Ascending aorta (tissue), 2 donors: ENCODE measurements around the gene LRP5. TPM values are rescaled to one million over a fixed set of nuclear protein-coding genes. Genes with fewer than 3 reads are reported as not detected.

ENCODE experiments used
- DNase-seq, 2 donors: peaks; one replicate each; pipeline ENCODE4 v3.0.0-alpha.2; 2019; ENCODE audit warnings: low spot score in 2 of 2
- H3K27ac ChIP-seq, 2 donors: fragments of 200-600 bp; sonication (generic); one replicate each; pipeline ENCODE4 v1.5.1; 2016 to 2017; ENCODE audit warnings: mild to moderate bottlenecking in 1 of 2
- H3K27me3 ChIP-seq: fragments of 200-600 bp; sonication (generic); one replicate; pipeline ENCODE4 v1.5.1; 2017
- H3K36me3 ChIP-seq, 2 donors: fragments of 200-600 bp; sonication (generic); one replicate each; pipeline ENCODE4 v1.5.1; 2016
- H3K4me1 ChIP-seq, 2 donors: fragments of 200-600 bp; sonication (generic); one replicate each; pipeline ENCODE4 v1.5.1; 2016 to 2017; ENCODE audit warnings: mild to moderate bottlenecking in 1 of 2
- H3K4me3 ChIP-seq, 2 donors: fragments of 200-600 bp; sonication (generic); one replicate each; pipeline ENCODE4 v1.5.1; 2016 to 2017; ENCODE audit warnings: mild to moderate bottlenecking in 1 of 2
- H3K9me3 ChIP-seq, 2 donors: fragments of 200-600 bp; sonication (generic); one replicate each; pipeline ENCODE4 v1.5.1; 2016
- intact Hi-C: fragments of 100-400 bp; cut with DNase I; formaldehyde crosslinking; loops from one replicate; pipeline ENCODE4 v1.15.1; 2023
- total RNA-seq: library from RNA; depleted of rRNA; stranded (reverse); fragments of >200 nt; gene quantifications from one replicate; pipeline ENCODE4 v1.1.0, GENCODE V29; 2016
- TF ChIP-seq, protein P1 (sequence below), 3 experiments: fragments of 200-600 bp in 2 of 3; fragments of 450-650 bp in 1 of 3; sonication (generic) in 2 of 3; IDR thresholded peaks; one replicate each; pipeline ENCODE4 v1.5.1; 2016 to 2019; ENCODE audit warnings: antibody characterized with exemption in 3 of 3, mild to moderate bottlenecking in 1 of 3, moderate library complexity in 1 of 3

The LRP5 gene
- total RNA-seq, 1 donor from 2014 or later = 130 TPM

DNA sequence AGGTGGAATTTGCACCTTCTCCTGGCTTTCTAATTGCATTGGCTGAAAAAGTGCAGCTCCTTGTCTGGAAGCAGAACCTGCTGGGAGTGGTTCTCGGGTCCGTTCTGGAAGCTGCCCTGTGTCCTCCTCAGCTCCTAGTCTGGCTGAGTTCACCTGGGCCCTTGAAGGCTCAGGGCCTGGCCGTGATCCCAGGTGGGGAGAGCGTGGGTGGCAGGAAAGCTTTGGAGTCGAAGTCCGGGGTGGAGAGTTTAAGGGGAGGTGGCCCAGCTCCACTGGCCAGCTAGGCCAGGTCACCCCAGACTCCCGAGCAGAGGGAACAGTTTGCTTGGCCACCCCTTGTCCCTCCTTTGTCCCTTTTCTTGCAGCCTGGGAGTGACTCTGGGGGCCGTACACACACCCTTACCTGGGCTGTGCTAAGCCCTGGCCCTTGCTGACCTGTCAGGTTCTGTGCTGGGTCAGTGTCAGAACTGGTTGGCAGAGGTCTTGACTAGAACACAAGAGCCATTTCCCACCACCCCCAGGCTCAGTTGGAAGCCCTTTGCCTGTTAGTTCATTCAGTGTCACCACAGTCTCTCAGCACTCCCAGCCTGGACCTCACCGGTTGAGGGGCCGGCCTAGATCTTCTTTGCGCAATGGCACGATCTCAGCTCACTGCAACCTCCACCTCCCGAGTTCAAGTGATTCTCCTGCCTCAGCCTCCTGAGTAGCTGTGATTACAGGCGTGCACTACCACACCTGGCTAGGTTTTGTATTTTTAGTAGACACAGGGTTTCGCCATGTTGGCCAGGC lies 37.3 kb downstream of the LRP5 start:
- intact Hi-C loops = no loop called here
- Histone ChIP-seq H3K4me3 (no peak overlapping the region), H3K9me3 (no peaks in the 10 kb centered on the region), H3K27me3 (no peaks in the 10 kb centered on the region), H3K36me3 (peaks cover 8 to 12% of the 10 kb centered on the region in 2 donors), H3K4me1 (peaks cover 25 to 63% of the 10 kb centered on the region in 2 donors), H3K27ac (peak overlapping the region; percentile 73 to 94)
- no peak for DNase-seq
- TF ChIP-seq, protein P1, sequence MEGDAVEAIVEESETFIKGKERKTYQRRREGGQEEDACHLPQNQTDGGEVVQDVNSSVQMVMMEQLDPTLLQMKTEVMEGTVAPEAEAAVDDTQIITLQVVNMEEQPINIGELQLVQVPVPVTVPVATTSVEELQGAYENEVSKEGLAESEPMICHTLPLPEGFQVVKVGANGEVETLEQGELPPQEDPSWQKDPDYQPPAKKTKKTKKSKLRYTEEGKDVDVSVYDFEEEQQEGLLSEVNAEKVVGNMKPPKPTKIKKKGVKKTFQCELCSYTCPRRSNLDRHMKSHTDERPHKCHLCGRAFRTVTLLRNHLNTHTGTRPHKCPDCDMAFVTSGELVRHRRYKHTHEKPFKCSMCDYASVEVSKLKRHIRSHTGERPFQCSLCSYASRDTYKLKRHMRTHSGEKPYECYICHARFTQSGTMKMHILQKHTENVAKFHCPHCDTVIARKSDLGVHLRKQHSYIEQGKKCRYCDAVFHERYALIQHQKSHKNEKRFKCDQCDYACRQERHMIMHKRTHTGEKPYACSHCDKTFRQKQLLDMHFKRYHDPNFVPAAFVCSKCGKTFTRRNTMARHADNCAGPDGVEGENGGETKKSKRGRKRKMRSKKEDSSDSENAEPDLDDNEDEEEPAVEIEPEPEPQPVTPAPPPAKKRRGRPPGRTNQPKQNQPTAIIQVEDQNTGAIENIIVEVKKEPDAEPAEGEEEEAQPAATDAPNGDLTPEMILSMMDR (IDR thresholded peaks at IDR 0.05) = no peak

DNA sequence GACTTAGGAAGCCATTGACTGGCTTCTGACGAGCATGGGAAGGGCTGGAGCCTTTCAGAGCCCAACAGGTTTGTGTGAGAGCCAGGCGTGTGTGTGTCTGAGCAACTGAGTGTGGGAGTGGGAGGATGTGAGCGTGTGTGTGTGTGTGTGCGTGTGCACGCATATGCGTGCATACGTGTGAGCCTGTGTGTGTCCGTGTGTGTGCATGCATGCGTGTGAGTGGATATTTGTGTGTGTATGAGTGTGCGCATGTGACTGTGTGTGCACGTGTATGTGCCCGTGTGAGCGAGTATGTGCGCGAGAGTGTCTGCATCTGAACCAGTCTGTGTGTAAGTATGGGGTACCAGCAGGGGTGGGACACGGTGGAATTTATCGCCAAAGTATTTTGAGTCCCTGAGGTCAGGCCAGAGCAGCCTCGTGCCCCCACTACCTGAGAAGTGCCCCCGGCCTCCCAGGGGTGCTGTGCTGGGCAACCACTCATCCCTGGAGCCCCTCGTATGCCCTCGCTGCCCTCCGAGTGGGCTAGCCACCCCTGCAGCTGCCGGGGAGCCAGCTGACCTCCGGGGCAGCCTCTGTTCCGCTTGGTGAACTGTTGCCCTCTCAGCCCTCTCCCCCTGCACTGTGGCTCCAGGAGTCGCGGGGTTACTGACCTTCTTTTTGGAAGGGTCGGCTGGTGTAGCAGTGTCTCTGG lies 38.5 kb downstream of the LRP5 start:
- peak overlapping the region; percentile 73 to 94 for H3K27ac ChIP-seq
- TF ChIP-seq, protein P1 (IDR thresholded peaks at IDR 0.05) = no peak
- intact Hi-C loops = no loop called here
- peaks cover 29 to 72% of the 10 kb centered on the region in 2 donors for H3K4me1 ChIP-seq
- H3K4me3 ChIP-seq = no peak overlapping the region
- no peaks in the 10 kb centered on the region for H3K27me3 ChIP-seq
- no peaks in the 10 kb centered on the region for H3K9me3 ChIP-seq
- DNase-seq = no peak
- H3K36me3 ChIP-seq = peaks cover 8 to 12% of the 10 kb centered on the region in 2 donors

DNA sequence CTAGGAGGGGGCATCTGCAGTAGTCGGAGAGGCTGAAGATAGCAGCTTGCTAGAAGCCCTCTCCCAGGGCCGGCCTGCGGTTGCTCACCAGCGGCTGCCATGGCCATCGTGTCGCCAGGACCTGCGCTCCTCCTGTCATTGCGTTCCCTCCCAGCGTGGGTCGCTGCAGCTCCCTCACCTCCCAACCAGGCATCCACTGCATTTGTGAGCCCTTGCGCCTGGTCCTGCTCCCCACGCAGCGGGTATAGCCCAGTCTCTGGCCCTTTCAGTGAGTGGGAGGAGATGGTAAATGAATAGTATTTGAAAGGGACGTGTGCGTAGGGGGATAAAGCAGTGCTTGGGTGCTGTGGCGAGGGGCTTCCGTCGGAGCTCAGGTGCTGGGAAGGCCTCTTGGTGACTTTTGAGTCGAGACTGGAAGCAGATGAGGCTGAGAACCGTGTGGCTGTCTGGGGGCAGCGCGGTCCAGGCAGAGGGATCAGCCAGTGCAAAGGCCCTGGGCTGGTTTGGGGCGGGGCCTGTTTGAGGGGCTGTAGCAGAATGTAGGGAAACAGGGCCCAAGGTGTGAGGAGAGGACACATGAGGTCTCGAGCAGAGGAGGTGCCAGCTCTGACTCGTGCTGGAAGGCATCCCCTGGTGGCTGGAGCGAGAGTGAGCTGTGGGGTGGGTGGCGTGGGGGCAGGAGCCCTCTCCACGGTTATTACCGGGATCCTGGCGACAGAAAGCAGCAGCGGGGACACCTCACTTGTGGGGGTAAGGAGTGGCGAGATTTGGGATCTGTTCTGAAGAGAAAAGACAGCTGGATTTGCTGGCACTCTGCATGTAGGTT lies 39.3 kb downstream of the LRP5 start:
- TF ChIP-seq, protein P1 (IDR thresholded peaks at IDR 0.05) = peak in 2 of 3 experiments; percentile 16 to 17
- Histone ChIP-seq H3K36me3 (peaks cover 8 to 12% of the 10 kb centered on the region in 2 donors), H3K9me3 (no peaks in the 10 kb centered on the region), H3K27ac (peak overlapping the region; percentile 73 to 94), H3K4me1 (peaks cover 23 to 64% of the 10 kb centered on the region in 2 donors), H3K4me3 (no peak overlapping the region), H3K27me3 (no peaks in the 10 kb centered on the region)
- intact Hi-C loops = no loop called here
- no peak for DNase-seq

DNA sequence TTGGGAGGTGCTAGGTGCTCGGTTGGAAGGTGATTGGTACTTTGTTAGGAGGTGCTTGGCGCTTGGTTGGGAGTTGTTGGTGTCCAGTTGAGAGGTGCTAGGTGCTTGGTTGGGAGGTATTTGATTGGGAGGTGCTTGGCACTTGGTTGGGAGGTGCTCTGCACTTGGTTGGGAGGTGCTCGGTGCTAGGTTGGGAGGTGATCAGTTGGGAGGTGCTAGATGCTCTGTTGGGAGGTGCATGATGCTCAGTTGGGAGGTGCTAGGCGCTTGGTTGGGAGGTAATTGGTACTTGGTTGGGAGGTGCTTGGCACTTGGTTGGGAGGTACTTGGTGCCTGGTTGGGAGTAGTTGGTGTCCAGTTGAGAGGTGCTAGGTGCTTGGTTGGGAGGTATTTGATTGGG lies 40.2 kb downstream of the LRP5 start:
- Histone ChIP-seq H3K36me3 (peaks cover 8 to 12% of the 10 kb centered on the region in 2 donors), H3K27ac (peak overlapping the region; percentile 73 to 94), H3K27me3 (no peaks in the 10 kb centered on the region), H3K4me1 (peaks cover 23 to 60% of the 10 kb centered on the region in 2 donors), H3K4me3 (no peak overlapping the region), H3K9me3 (no peaks in the 10 kb centered on the region)
- intact Hi-C loops = no loop called here
- DNase-seq = no peak
- TF ChIP-seq, protein P1 (IDR thresholded peaks at IDR 0.05) = no peak

DNA sequence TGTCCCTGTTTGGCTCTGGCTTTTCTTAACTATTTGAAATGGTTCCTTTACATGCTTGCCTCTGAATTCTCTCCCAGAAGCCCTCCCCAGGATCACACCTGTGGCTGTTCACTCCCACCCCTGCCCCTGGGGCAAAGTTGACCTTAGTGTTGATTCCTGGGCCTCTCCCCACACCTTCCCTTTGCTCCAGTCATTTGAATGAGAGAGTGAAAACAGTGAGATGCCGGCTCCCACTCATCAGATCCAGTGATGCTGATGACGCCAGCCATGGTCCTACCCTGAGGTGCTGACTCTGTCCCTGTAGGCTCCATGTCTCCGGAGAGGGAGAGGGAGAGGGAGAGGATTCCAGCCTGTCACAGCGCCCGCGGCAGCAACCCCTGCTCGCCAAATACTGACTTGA lies 40.7 kb downstream of the LRP5 start:
- peak overlapping the region; percentile 73 to 94 for H3K27ac ChIP-seq
- H3K27me3 ChIP-seq = no peaks in the 10 kb centered on the region
- intact Hi-C loops = no loop called here
- no peaks in the 10 kb centered on the region for H3K9me3 ChIP-seq
- DNase-seq = no peak
- peaks cover 26 to 64% of the 10 kb centered on the region in 2 donors for H3K4me1 ChIP-seq
- TF ChIP-seq, protein P1 (IDR thresholded peaks at IDR 0.05) = no peak
- no peak overlapping the region for H3K4me3 ChIP-seq
- peaks cover 7 to 10% of the 10 kb centered on the region in 2 donors for H3K36me3 ChIP-seq
